Measurements from ENCODE around the gene IDNK. TPM values are rescaled to one million over a fixed set of nuclear protein-coding genes. Genes with fewer than 3 reads are reported as not detected.

IDNK gene
- total and polyA plus RNA-seq, 10 of the 15 experiments (the other 5 are each of a cell fraction or from before 2014, with no cell fraction given), result 7.0 to 19.1 (median 10.6) TPM

DNA sequence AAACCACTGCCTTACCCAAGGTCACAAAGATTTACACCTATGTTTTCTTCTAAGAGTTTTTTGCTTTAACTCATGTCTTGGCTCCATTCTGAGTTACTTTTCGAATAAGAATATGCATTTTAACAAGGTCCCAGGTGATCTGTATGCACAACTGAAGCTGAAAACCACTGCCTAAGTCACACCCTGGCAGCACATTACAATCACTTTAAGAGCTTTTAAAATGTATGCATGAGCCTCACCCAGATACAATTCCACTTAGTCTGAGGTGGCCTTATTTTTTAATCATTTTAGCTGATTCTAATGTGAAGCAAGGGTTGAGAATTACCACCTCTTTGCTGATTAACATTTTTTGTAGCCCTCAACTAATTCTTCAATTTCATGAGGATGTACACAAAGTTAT, 29.5 kb downstream of the IDNK start (continued):
- TF ChIP-seq, protein P1, sequence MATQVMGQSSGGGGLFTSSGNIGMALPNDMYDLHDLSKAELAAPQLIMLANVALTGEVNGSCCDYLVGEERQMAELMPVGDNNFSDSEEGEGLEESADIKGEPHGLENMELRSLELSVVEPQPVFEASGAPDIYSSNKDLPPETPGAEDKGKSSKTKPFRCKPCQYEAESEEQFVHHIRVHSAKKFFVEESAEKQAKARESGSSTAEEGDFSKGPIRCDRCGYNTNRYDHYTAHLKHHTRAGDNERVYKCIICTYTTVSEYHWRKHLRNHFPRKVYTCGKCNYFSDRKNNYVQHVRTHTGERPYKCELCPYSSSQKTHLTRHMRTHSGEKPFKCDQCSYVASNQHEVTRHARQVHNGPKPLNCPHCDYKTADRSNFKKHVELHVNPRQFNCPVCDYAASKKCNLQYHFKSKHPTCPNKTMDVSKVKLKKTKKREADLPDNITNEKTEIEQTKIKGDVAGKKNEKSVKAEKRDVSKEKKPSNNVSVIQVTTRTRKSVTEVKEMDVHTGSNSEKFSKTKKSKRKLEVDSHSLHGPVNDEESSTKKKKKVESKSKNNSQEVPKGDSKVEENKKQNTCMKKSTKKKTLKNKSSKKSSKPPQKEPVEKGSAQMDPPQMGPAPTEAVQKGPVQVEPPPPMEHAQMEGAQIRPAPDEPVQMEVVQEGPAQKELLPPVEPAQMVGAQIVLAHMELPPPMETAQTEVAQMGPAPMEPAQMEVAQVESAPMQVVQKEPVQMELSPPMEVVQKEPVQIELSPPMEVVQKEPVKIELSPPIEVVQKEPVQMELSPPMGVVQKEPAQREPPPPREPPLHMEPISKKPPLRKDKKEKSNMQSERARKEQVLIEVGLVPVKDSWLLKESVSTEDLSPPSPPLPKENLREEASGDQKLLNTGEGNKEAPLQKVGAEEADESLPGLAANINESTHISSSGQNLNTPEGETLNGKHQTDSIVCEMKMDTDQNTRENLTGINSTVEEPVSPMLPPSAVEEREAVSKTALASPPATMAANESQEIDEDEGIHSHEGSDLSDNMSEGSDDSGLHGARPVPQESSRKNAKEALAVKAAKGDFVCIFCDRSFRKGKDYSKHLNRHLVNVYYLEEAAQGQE (IDR thresholded peaks at IDR 0.05; ENCODE audit: low read depth, low read length), result no peak
- TF ChIP-seq ZNF274 (IDR thresholded peaks at IDR 0.05; ENCODE audit: insufficient read depth, insufficient read length), result no peak
- TF ChIP-seq PAX5 (IDR thresholded peaks at IDR 0.05; ENCODE audit: borderline replicate concordance, low read depth, low read length), result no peak
- no peak for TF ChIP-seq RUNX3 (IDR thresholded peaks at IDR 0.05; ENCODE audit: low read length)

- no peaks in the 10 kb centered on the region for H3K27me3 ChIP-seq (replicated peaks in 1 of 2; ENCODE audit: control insufficient read depth in 2 of 2, insufficient read depth in 2 of 2, low read length in 1 of 2)
- DNase-seq (ENCODE audit: low read depth, low spot score), result no peak
- ATAC-seq, result no peak
- peaks cover 30% of the 10 kb centered on the region for H3K4me1 ChIP-seq (ENCODE audit: control insufficient read depth, insufficient read depth, low read length)
- no peaks in the 10 kb centered on the region for H3K9me3 ChIP-seq (replicated peaks; ENCODE audit: control insufficient read depth, insufficient read depth, low read length)
- WGBS (ENCODE audit: insufficient coverage, insufficient replicate concordance, low lambda C conversion rate, missing lambda C conversion rate), result 44% methylated on average over 1 of the region's 1 CpG
- peaks cover 3% of the 10 kb centered on the region; the same call in 1 of the 2 replicates for H3K79me2 ChIP-seq (ENCODE audit: control insufficient read depth, insufficient read depth, low read length)
- no peaks in the 10 kb centered on the region for H4K20me1 ChIP-seq (ENCODE audit: control insufficient read depth, insufficient read depth)
- no peak overlapping the region for H3K9ac ChIP-seq (ENCODE audit: control insufficient read depth, insufficient read depth, low read length)
- peak overlapping the region; percentile 73 for H3K27ac ChIP-seq (ENCODE audit: control insufficient read depth, insufficient read depth)
- RAD21 ChIA-PET (ENCODE audit: unreplicated experiment), result interaction anchor here (1.4 kb wide), 1 partner anchor 35 kb away, joined by 5 read pairs; no protein-coding TSS in a partner anchor
- no peak for FAIRE-seq
- intact Hi-C loops (cut with micrococcal nuclease; ENCODE audit: unreplicated experiment), result loop anchor here (5.0 kb wide), 1 partner anchor 47 kb away; no protein-coding TSS in a partner anchor
- POLR2A ChIA-PET, result no interaction called here
- no peak overlapping the region for H3K4me3 ChIP-seq
- SMC1A ChIA-PET (ENCODE audit: uncharacterized antibody, unreplicated experiment), result interaction anchor here (1.1 to 2.0 kb wide), 2 partner anchors 35 to 44 kb away, joined by 3 to 6 read pairs; no protein-coding TSS in a partner anchor
- H3K36me3 ChIP-seq (ENCODE audit: control insufficient read depth in 2 of 2, insufficient read depth in 2 of 2, low read length in 1 of 2), result peaks cover 8 to 52% of the 10 kb centered on the region in 2 experiments
- CTCF ChIA-PET, result interaction anchor here (1.8 to 2.4 kb wide), 3 partner anchors 11 to 52 kb away, joined by 5 to 10 read pairs (median 6); partner anchors contain the start of gene UBQLN1
- H2AFZ ChIP-seq (ENCODE audit: control insufficient read depth, low read depth, low read length), result no peak overlapping the region
- peak overlapping the region; percentile 59; the same call in 1 of the 2 replicates for H3K4me2 ChIP-seq (ENCODE audit: control insufficient read depth, insufficient read depth)
- in situ Hi-C loops (cut with MboI), result no loop called here
- BruUV-seq (replicated peaks), result no TSS peak
- TF ChIP-seq NFYB (IDR thresholded peaks at IDR 0.05; ENCODE audit: insufficient read depth, low read depth, low read length) (no peak), ZBTB11 (CRISPR knock-in tag; IDR thresholded peaks at IDR 0.05) (no peak), TAF1 (IDR thresholded peaks at IDR 0.05; ENCODE audit: borderline replicate concordance, low read depth, low read length) (no peak), TCF7 (IDR thresholded peaks at IDR 0.05; ENCODE audit: borderline replicate concordance) (no peak), FOXM1 (IDR thresholded peaks at IDR 0.05; ENCODE audit: low read depth, low read length) (no peak), ZNF622 (IDR thresholded peaks at IDR 0.05) (no peak), YBX1 (IDR thresholded peaks at IDR 0.05) (no peak), GABPA (IDR thresholded peaks at IDR 0.05; ENCODE audit: low read depth) (no peak), BACH1 (IDR thresholded peaks at IDR 0.05; ENCODE audit: borderline replicate concordance) (no peak), KLF5 (IDR thresholded peaks at IDR 0.05; ENCODE audit: partially characterized antibody) (no peak), ZZZ3 (IDR thresholded peaks at IDR 0.05; ENCODE audit: control insufficient read depth, insufficient read length, low read depth) (no peak), ETV6 (conservative IDR thresholded peaks at IDR 0.05 in 1 of 2, IDR thresholded peaks at IDR 0.05 in 1 of 2; ENCODE audit: borderline replicate concordance in 1 of 2, low read depth in 1 of 2) (no peak), STAT1 (conservative IDR thresholded peaks at IDR 0.05) (no peak), TBL1XR1 (IDR thresholded peaks at IDR 0.05; ENCODE audit: low read depth, low read length) (no peak)
Observed at GRCh38 chr9:83655433-83655832, 32.5 kb downstream of the IDNK start.
